ENCODE measurements around the gene GRIP2.

The GRIP2 gene

GRCh38 chr3:14471690-14472089 is 68.5 kb downstream of the GRIP2 start:
- no peak for DNase-seq (ENCODE audit: low read depth in 2 of 3, low spot score in 1 of 3)

- DNase-seq (ENCODE audit: low read depth in 2 of 3, low spot score in 1 of 3): no peak
Observed at GRCh38 chr3:14471016-14471415, 69.1 kb downstream of the GRIP2 start.

GRCh38 chr3:14470461-14470860 is 69.7 kb downstream of the GRIP2 start:
- DNase-seq (ENCODE audit: low read depth in 2 of 3, low spot score in 1 of 3): no peak

- no peak for DNase-seq (ENCODE audit: low read depth in 2 of 3, low spot score in 1 of 3)
Observed at GRCh38 chr3:14468621-14468981, 71.5 kb downstream of the GRIP2 start.

GRCh38 chr3:14467814-14468620 is 72.1 kb downstream of the GRIP2 start:
- peak in 1 of 3 donors; percentile 8 for DNase-seq (ENCODE audit: low read depth in 2 of 3, low spot score in 1 of 3)

GRCh38 chr3:14466179-14466903 is 73.8 kb downstream of the GRIP2 start:
- no peak for DNase-seq (ENCODE audit: low read depth in 2 of 3, low spot score in 1 of 3)

GRCh38 chr3:14465425-14465824 is 74.7 kb downstream of the GRIP2 start:
- no peak for DNase-seq (ENCODE audit: low read depth in 2 of 3, low spot score in 1 of 3)

GRCh38 chr3:14464521-14464920 is 75.6 kb downstream of the GRIP2 start:
- DNase-seq (ENCODE audit: low read depth in 2 of 3, low spot score in 1 of 3): no peak

- no peak for DNase-seq (ENCODE audit: low read depth in 2 of 3, low spot score in 1 of 3)
Observed at GRCh38 chr3:14464141-14464465, 76.0 kb downstream of the GRIP2 start.

GRCh38 chr3:14463330-14464140 is 76.6 kb downstream of the GRIP2 start:
- DNase-seq (ENCODE audit: low read depth in 2 of 3, low spot score in 1 of 3): no peak

- DNase-seq (ENCODE audit: low read depth in 2 of 3, low spot score in 1 of 3): peak; percentile 5 to 32 (median 21)
Observed at GRCh38 chr3:14462738-14463137, 77.4 kb downstream of the GRIP2 start.

- peak in 1 of 3 donors; percentile 11 for DNase-seq (ENCODE audit: low read depth in 2 of 3, low spot score in 1 of 3)
Observed at GRCh38 chr3:14461748-14462324, 78.3 kb downstream of the GRIP2 start.

GRCh38 chr3:14461006-14461747 is 79.0 kb downstream of the GRIP2 start:
- no peak for DNase-seq (ENCODE audit: low read depth in 2 of 3, low spot score in 1 of 3)

GRCh38 chr3:14460342-14461005 is 79.7 kb downstream of the GRIP2 start:
- DNase-seq (ENCODE audit: low read depth in 2 of 3, low spot score in 1 of 3): no peak

- no peak for DNase-seq (ENCODE audit: low read depth in 2 of 3, low spot score in 1 of 3)
Observed at GRCh38 chr3:14459787-14460186, 80.4 kb downstream of the GRIP2 start.

- DNase-seq (ENCODE audit: low read depth in 2 of 3, low spot score in 1 of 3): no peak
Observed at GRCh38 chr3:14459384-14459783, 80.8 kb downstream of the GRIP2 start.

GRCh38 chr3:14458434-14459275 is 81.5 kb downstream of the GRIP2 start:
- DNase-seq (ENCODE audit: low read depth in 2 of 3, low spot score in 1 of 3): no peak

GRCh38 chr3:14457999-14458398 is 82.1 kb downstream of the GRIP2 start:
- no peak for DNase-seq (ENCODE audit: low read depth in 2 of 3, low spot score in 1 of 3)

- DNase-seq (ENCODE audit: low read depth in 2 of 3, low spot score in 1 of 3): no peak
Observed at GRCh38 chr3:14457481-14457880, 82.7 kb downstream of the GRIP2 start.

All from stimulated activated CD4-positive, alpha-beta T cell treated with anti-CD3 and anti-CD28 coated beads, Interleukin-12 subunit alpha, Interleukin-12 subunit beta, amount 100 ng/mL, for 48 hours (primary cell).